NAMALWA (cell line): ENCODE results near the gene DAP.
"Not testable (repeated sequence)": the region's sequence is repeated elsewhere in the genome, so short reads cannot be mapped to it uniquely, and the experiment has no call there.

Experiments
- DNase-seq: peaks from one replicate; pipeline ENCODE4 v3.0.0-alpha.2; 2015; ENCODE audit warnings: low spot score

DAP gene

DNA sequence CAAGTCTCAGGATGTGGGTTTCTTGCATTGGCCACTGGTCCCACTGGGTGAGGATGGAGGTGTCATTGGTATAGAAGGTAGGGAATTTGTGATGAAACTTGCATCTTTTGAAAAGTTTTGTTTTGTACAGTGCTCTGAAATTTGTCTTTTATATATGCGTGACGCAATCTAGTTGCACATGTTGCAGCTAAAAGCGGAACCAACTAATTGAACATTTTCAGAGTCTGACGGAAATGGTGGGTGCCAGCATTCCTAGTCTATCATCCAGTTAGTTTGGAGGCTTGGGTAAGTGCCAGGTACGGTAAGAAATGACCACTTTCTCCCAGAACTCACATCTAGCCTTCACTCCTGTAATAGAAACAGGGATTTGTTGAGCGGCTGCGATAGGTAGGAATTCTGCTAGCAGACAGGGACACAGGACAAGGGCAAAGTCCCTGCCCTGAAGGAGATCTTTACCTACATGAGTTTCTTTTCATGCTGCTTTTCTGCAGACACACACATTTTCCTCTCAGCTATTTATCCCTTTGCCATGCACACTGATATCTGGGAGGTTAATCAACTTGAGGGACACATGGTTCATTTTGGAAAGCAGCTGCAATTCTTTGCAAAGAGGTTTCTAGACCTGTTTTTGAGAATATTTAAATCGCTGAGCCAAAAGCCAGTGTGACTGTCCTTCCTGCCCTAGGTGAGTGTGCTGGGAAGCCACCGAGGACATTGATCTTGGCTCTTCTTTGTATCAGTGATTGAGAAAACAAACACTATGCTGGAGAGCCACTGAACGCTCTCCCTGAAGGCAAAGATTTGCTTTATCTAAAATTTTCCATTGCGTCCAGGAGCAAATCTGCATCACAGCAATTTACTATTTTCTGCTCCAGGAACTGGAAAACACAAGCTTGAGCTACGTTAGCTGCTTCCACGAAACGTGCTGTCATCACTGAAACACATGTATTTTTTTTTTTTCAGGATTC, 89.7 kb downstream of the DAP start:
- DNase-seq = no peak

DNA sequence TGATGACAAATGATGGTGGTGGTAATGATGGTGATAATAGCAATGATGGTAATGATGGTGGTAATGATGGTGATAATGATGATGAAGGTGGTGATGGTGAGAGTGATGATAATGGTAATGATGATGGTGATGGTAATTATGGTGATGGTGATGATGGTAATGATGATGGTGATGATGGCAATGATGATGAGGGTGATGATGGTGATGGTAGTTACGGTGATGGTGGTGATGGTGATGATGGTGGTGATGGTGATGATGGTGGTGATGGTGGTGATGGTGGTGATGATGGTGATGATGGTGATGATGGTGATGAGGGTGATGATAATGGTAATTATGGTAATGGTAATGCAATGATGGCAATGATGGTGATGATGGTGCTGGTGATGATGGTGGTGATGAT, 91.1 kb downstream of the DAP start:
- DNase-seq = no peak

- DNase-seq = no peak
Observed at GRCh38 chr5:10668697-10669096, 92.3 kb downstream of the DAP start.

- DNase-seq = no peak
Observed at GRCh38 chr5:10667431-10668057, 93.5 kb downstream of the DAP start.

DNA sequence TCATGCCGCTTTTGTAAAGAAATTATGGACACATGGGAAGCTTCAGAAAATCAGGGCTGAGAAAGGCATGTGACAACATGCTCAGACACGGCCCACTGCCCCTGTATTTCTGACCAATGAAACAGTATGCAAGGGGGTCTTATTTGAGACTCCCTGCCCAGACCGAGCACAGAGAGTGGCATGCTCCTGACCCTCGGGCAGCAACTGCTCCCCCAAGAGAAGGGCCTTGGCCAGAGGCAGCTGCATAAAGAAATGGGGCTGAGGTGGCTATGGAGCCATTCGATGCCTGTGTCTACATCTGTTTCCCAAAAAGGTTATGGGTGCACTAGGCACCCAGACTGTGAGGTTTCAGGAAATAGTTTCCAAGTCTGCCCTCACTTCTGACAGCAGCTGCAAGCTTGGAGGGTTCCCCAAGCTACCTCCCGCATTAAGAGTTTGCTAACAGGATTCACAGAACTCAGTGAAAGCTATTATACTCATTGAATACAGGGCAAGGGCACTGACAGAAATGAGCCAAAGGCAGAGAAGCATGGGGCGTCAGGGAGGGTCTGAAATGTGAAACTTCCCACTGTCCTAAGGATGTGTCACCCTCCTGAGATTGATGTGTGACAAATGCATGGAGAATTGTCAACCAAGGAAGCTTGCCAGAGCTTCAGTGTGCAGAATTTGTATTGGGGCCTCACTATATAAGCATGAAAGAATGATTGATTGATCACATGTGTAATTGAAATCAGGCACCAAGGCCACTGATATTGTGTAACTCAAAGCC, 94.3 kb downstream of the DAP start:
- DNase-seq = no peak

- DNase-seq = no peak
Observed at GRCh38 chr5:10665799-10666198, 95.2 kb downstream of the DAP start.

DNA sequence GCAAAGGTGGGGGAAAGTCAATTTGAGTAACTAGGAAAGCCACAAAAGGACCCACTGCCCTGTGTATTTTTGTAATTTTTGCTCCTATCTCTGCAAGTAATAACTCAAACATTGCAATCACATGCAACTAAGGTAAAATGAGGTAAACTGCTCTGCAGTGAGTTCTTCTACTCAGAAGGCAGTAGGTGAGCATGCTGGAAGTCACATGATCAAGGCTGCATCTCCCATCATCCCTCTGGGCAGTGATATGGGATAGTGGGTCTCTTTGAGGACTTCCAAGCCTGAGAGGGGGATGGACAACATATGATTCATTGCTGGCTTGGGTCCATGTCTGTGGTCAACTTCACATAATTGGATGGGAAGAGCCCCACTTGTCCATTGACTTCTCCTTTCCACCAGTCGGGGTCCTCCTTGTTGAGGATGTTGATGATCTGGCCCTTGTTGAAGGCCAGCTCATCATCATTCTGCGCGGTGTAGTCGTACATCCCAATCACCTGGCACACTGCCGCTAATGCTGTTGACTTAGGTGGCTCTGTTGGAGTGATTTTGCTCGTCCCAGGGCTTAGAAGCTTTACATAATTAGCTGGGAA, 96.8 kb downstream of the DAP start:
- not testable (repeated sequence) for DNase-seq

GRCh38 chr5:10663489-10664179, 97.4 kb downstream of the DAP start:
- no peak for DNase-seq

GRCh38 chr5:10662661-10663488, 98.2 kb downstream of the DAP start:
- DNase-seq = no peak

- no peak for DNase-seq
Observed at GRCh38 chr5:10662083-10662482, 99.0 kb downstream of the DAP start.

DNA sequence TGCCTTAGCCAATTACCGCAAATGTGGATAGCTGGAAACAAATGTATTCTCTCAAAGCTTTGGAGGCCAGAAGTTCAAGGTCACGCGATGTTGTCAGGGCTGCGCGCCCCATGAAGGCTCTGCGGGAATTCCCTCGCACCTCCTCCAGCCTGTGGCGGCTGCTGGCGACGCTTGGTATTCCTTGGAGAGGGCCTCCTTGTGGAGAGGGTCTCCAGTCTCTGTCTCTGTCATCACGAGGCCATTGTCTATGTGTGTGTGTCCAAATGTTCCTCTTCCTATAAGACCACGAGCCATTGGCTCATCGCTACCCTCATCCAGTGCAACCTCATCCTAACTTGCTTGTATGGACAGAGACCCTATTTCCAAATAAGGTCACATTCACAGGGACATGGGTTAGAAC, 99.6 kb downstream of the DAP start:
- DNase-seq = no peak

DNA sequence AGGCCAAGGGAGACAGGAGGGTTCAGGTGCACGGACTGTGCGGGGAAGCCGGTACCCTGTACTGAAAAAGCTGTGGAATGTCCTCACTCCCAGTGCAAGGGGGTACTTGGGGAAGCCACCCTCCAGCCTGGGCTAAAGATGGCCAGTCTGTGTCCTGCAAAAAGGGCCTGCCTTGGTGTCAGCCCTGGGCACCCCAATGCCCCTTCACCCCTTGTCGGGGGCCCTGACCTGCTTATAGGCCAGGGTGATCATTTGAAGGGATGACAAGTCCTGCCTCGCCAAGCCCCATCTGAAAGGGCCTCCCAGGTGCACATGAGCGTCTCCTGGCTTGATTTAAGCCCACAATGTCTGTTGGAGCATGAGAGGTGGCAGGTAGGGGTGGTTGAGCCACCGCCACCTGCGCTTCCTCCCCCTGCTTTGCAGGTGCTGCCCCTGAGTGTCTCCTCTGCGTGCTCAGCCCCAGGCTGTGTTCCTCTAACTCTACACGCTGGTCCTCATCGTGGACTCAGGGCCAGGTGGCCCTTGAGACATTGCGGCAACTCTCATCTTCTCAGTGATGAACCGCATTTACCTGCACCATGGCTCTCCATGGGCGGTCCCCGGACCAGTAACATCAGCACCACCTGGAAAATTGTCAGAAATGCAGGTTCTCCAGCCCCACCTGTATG, 100.2 kb downstream of the DAP start:
- DNase-seq = no peak

DNA sequence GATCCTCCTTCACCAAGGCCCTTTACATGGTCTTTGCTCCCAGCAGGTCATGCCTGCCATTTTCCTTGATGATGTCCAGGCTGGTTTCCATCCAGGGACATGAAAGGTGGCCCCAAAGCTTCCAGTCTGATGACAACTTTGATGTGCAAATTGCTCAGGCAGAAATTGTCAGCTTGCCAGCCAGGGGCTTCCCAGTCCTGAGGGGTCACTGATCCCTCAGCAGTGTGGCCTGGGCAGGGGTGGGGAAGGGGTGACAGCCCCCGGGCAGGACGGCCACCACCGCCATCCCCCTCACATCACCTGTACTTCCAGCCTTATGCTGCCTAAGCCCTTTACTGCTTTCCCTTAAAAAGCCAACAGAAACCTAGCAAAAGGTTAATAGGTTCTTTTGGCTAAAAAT, 100.9 kb downstream of the DAP start:
- no peak for DNase-seq

GRCh38 chr5:10658265-10658664, 102.8 kb downstream of the DAP start:
- DNase-seq = no peak

DNA sequence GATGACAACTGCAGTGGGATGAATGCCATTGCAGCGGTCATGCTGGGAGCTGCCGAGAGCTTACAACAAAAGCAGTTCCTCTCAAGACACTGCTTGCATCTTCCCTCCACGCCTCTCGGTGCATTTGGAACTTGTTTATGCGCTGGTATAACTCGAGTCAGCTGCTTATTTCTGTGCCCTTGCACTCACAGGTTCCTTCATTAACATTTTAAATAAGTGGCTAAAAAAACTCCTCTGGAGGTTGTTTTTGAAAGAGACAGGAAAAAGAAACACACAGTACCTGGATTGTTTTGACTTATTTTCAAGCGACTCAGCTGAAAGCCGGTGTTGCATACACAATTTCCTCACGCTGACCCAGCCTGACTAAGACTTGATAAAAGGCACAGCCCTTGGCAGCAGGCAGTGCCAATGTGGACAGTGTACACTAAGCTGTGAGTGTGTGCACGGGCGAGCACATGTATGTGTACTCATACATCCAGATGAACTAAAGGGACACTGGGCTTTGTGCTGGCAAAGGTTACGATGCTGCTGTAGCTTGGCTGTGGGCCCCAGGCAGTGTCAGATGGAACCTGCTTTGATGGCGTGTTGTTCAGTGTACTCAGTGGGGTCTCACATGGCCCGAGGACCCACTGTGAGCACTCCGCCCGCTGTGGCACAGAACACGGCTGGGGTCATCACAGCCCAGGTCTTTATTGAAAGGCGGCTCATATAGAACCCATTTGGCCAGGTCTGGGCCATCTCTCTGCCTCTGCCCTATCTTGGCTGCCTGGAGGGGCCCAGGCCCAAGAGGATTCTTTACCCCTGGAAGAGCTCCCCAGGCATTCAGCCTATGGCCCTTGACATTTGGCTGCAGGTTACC, 104.8 kb downstream of the DAP start:
- DNase-seq = no peak

GRCh38 chr5:10655161-10655971, 105.7 kb downstream of the DAP start:
- no peak for DNase-seq

- DNase-seq = no peak
Observed at GRCh38 chr5:10654566-10654965, 106.5 kb downstream of the DAP start.

DNA sequence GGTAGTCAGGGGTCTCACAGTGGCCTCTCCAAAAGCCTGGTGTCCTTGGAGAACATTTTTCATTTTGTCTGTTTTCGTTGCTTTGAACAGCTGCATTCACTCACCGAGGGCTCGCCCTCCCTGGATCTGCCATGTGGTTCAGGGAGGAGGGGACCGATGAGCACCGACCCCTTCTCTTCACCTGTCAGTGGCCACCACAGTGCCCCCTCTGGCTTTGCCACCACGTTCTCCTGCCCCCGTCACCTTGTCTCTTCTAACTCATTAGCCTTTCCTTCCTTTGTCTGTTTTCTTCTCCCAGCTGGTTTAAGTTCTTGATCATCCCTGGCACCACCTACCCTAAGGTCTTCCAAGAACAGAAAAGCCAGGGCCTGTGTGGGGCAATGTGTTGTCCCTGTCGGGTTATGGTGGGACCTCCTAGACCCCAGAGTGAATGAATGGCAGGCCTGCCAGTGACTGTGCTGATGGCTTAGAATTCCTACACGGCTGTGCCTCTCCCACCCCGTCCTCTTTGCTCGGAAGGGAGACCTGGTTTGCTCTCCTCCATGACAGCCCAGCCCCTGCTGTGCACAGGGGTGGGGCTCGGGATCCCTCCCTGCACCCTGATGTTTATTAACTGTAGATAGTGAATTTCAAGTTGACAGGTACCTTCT, 107.2 kb downstream of the DAP start:
- DNase-seq = no peak
